ENCODE results near the gene TFAP2D.

DNA sequence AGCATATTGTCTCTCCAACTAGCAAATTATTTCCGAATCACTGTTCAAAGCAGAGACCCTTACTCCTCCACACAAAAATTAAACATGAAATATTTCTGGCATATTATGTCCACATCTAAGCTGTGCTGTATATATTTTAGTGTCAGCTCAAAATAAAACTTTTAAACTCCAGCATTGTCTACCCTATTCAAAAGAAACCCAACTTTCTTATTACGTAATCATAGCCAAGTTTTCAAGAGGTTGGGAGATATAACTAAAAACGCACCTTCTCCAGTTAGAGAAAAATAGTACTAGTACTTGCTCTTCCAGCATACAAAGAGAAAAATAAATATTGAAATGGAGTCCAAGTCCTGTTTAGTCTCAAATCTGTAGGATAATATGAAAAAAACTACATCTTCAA is 24.1 kb upstream of the TFAP2D start:
- TF ChIP-seq TCF7L2 (IDR thresholded peaks at IDR 0.05; ENCODE audit: borderline replicate concordance, low read depth, low read length), result no peak
- TF ChIP-seq, protein P1, sequence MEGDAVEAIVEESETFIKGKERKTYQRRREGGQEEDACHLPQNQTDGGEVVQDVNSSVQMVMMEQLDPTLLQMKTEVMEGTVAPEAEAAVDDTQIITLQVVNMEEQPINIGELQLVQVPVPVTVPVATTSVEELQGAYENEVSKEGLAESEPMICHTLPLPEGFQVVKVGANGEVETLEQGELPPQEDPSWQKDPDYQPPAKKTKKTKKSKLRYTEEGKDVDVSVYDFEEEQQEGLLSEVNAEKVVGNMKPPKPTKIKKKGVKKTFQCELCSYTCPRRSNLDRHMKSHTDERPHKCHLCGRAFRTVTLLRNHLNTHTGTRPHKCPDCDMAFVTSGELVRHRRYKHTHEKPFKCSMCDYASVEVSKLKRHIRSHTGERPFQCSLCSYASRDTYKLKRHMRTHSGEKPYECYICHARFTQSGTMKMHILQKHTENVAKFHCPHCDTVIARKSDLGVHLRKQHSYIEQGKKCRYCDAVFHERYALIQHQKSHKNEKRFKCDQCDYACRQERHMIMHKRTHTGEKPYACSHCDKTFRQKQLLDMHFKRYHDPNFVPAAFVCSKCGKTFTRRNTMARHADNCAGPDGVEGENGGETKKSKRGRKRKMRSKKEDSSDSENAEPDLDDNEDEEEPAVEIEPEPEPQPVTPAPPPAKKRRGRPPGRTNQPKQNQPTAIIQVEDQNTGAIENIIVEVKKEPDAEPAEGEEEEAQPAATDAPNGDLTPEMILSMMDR (tag by site-specific recombination; IDR thresholded peaks at IDR 0.05), result no peak
- TF ChIP-seq SETDB1 (IDR thresholded peaks at IDR 0.05; ENCODE audit: insufficient read length, low read length), result no peak
- no peak for TF ChIP-seq REST (tag by site-specific recombination; IDR thresholded peaks at IDR 0.05)
- TF ChIP-seq ZNF701 (tag by site-specific recombination; IDR thresholded peaks at IDR 0.05), result no peak
- TF ChIP-seq, protein P2, sequence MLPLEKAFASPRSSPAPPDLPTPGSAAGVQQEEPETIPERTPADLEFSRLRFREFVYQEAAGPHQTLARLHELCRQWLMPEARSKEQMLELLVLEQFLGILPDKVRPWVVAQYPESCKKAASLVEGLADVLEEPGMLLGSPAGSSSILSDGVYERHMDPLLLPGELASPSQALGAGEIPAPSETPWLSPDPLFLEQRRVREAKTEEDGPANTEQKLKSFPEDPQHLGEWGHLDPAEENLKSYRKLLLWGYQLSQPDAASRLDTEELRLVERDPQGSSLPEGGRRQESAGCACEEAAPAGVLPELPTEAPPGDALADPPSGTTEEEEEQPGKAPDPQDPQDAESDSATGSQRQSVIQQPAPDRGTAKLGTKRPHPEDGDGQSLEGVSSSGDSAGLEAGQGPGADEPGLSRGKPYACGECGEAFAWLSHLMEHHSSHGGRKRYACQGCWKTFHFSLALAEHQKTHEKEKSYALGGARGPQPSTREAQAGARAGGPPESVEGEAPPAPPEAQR (tag by site-specific recombination; IDR thresholded peaks at IDR 0.05), result no peak
- TF ChIP-seq, protein P3, sequence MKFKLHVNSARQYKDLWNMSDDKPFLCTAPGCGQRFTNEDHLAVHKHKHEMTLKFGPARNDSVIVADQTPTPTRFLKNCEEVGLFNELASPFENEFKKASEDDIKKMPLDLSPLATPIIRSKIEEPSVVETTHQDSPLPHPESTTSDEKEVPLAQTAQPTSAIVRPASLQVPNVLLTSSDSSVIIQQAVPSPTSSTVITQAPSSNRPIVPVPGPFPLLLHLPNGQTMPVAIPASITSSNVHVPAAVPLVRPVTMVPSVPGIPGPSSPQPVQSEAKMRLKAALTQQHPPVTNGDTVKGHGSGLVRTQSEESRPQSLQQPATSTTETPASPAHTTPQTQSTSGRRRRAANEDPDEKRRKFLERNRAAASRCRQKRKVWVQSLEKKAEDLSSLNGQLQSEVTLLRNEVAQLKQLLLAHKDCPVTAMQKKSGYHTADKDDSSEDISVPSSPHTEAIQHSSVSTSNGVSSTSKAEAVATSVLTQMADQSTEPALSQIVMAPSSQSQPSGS (tag by site-specific recombination; IDR thresholded peaks at IDR 0.05; ENCODE audit: low read depth), result no peak
- no peak for TF ChIP-seq ZNF266 (tag by site-specific recombination; IDR thresholded peaks at IDR 0.05; ENCODE audit: low read depth)
